GM19324 (cell line): Measurements from ENCODE around the gene MREG.

Source experiments
- ATAC-seq: cut with Tn5 transposase; IDR thresholded peaks from one replicate; pipeline ENCODE4 v1.9.1; 2021; ENCODE audit warnings: mild to moderate bottlenecking, moderate library complexity; ENCODE audit not compliant: unreplicated experiment, low FRiP score

MREG gene

GRCh38 chr2:215921895-215922294 lies 91.5 kb downstream of the MREG start:
- ATAC-seq: no peak

GRCh38 chr2:215920244-215921100 lies 92.9 kb downstream of the MREG start:
- peak; percentile 62 for ATAC-seq

- ATAC-seq: no peak
Measured at GRCh38 chr2:215919624-215920243, 93.6 kb downstream of the MREG start.

GRCh38 chr2:215918901-215919599 lies 94.3 kb downstream of the MREG start:
- no peak for ATAC-seq

- peak; percentile 66 for ATAC-seq
Measured at GRCh38 chr2:215917953-215918620, 95.3 kb downstream of the MREG start.

- ATAC-seq: no peak
Measured at GRCh38 chr2:215915441-215915840, 97.9 kb downstream of the MREG start.

GRCh38 chr2:215914777-215915165 lies 98.6 kb downstream of the MREG start:
- ATAC-seq: no peak

- ATAC-seq: no peak
Measured at GRCh38 chr2:215914054-215914776, 99.1 kb downstream of the MREG start.

GRCh38 chr2:215912299-215912842 lies 101.0 kb downstream of the MREG start:
- no peak for ATAC-seq

GRCh38 chr2:215911301-215912085 lies 101.9 kb downstream of the MREG start:
- ATAC-seq: no peak

GRCh38 chr2:215910180-215910579 lies 103.2 kb downstream of the MREG start:
- ATAC-seq: no peak

GRCh38 chr2:215907147-215907546 lies 106.2 kb downstream of the MREG start:
- no peak for ATAC-seq

- no peak for ATAC-seq
Measured at GRCh38 chr2:215906458-215906857, 106.9 kb downstream of the MREG start.

GRCh38 chr2:215905691-215906090 lies 107.7 kb downstream of the MREG start:
- ATAC-seq: no peak

GRCh38 chr2:215904101-215904500 lies 109.2 kb downstream of the MREG start:
- no peak for ATAC-seq

GRCh38 chr2:215903203-215903602 lies 110.1 kb downstream of the MREG start:
- ATAC-seq: no peak

- no peak for ATAC-seq
Measured at GRCh38 chr2:215901796-215902195, 111.6 kb downstream of the MREG start.

- ATAC-seq: peak; percentile 78
Measured at GRCh38 chr2:215900843-215901242, 112.5 kb downstream of the MREG start.

GRCh38 chr2:215900203-215900611 lies 113.1 kb downstream of the MREG start:
- ATAC-seq: no peak
